ENCODE data around the gene LRRC72.

DNA sequence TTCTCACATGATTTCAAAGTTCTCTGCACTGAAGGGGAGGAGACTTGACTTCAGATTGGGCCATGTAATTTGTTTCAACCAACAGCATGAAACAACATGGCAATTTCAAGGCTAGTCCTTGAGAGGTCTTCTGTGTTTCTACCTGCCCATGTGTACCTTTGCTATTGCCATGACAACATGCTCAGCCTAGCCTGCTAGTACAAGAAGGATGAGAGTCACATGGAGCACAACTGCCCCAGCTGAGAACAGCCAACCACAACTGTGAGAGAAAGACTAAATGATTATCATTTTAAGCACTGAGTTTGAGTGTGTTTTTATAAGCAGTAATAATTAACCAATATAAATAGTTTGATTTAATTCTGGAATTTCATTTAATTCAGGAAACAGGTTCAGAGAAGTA, 77.0 kb downstream of the LRRC72 start:
- TF ChIP-seq, protein P1, sequence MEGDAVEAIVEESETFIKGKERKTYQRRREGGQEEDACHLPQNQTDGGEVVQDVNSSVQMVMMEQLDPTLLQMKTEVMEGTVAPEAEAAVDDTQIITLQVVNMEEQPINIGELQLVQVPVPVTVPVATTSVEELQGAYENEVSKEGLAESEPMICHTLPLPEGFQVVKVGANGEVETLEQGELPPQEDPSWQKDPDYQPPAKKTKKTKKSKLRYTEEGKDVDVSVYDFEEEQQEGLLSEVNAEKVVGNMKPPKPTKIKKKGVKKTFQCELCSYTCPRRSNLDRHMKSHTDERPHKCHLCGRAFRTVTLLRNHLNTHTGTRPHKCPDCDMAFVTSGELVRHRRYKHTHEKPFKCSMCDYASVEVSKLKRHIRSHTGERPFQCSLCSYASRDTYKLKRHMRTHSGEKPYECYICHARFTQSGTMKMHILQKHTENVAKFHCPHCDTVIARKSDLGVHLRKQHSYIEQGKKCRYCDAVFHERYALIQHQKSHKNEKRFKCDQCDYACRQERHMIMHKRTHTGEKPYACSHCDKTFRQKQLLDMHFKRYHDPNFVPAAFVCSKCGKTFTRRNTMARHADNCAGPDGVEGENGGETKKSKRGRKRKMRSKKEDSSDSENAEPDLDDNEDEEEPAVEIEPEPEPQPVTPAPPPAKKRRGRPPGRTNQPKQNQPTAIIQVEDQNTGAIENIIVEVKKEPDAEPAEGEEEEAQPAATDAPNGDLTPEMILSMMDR (IDR thresholded peaks at IDR 0.05), result no peak
- no peak for TF ChIP-seq POLR2AphosphoS5 (IDR thresholded peaks at IDR 0.05)

Measured in prostate gland (tissue), 2 donors.